ENCODE results near the gene MARK2. TPM values are rescaled to one million over a fixed set of nuclear protein-coding genes. Genes with fewer than 3 reads are reported as not detected.

Gene MARK2
- total RNA-seq, 2 donors from 2014 or later = 32.2 to 33.9 TPM

DNA sequence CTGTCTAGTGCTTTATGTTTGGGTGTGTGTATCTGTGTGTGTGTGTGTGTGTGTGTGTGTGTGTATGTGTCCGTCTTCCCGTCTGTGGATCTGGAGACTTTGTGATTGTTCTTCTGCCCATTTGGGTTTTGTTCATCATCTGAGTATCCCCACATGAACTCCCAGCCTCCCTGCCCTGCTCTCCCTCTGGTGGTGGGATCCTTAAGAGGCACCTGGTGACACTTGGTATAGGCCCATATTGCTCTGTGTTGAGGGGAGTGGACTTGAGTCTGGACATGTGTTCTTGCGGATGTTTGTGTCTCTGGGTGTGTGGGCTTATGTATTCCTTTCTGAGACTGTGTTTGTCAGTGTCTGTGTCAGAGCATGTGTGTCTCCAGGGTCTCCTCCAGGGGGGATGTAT lies 62.8 kb downstream of the MARK2 start:
- no peak overlapping the region for H3K27ac ChIP-seq
- peaks cover 29 to 57% of the 10 kb centered on the region in 2 donors for H3K36me3 ChIP-seq (replicated peaks in 1 of 2; ENCODE audit: insufficient read depth in 1 of 2, low read depth in 2 of 2)
- TF ChIP-seq POLR2A (IDR thresholded peaks at IDR 0.05) = no peak
- TF ChIP-seq, protein P1, sequence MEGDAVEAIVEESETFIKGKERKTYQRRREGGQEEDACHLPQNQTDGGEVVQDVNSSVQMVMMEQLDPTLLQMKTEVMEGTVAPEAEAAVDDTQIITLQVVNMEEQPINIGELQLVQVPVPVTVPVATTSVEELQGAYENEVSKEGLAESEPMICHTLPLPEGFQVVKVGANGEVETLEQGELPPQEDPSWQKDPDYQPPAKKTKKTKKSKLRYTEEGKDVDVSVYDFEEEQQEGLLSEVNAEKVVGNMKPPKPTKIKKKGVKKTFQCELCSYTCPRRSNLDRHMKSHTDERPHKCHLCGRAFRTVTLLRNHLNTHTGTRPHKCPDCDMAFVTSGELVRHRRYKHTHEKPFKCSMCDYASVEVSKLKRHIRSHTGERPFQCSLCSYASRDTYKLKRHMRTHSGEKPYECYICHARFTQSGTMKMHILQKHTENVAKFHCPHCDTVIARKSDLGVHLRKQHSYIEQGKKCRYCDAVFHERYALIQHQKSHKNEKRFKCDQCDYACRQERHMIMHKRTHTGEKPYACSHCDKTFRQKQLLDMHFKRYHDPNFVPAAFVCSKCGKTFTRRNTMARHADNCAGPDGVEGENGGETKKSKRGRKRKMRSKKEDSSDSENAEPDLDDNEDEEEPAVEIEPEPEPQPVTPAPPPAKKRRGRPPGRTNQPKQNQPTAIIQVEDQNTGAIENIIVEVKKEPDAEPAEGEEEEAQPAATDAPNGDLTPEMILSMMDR (IDR thresholded peaks at IDR 0.05) = peak in 3 of 7 experiments; percentile 13 to 24 (median 19)
- no peak for ATAC-seq
- H3K4me3 ChIP-seq = no peak overlapping the region
- 84 to 88% methylated on average over 3 of the region's 3 CpGs for WGBS, 2 donors
- peaks cover under 1% of the 10 kb centered on the region for H3K4me1 ChIP-seq
- no peaks in the 10 kb centered on the region for H3K27me3 ChIP-seq
- intact Hi-C loops (cut with DNase I) = no loop called here
- H3K9me3 ChIP-seq = no peaks in the 10 kb centered on the region
- DNase-seq = no peak

DNA sequence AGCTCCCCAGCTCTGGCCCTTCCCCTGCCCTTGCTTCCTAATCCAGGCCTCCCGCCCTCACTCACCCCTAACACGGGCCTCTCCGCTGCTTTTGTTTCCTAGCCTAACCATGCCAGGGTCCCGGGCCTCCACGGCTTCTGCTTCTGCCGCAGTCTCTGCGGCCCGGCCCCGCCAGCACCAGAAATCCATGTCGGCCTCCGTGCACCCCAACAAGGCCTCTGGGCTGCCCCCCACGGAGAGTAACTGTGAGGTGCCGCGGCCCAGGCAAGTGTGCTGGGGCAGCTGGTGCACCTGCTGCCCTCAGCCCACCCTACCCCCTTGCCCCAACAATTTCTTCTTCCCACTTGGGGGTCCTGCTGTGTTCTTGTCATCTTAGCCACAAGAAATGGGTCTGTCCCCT lies 65.0 kb downstream of the MARK2 start:
- ATAC-seq = no peak
- H3K4me1 ChIP-seq = no peaks in the 10 kb centered on the region

DNA sequence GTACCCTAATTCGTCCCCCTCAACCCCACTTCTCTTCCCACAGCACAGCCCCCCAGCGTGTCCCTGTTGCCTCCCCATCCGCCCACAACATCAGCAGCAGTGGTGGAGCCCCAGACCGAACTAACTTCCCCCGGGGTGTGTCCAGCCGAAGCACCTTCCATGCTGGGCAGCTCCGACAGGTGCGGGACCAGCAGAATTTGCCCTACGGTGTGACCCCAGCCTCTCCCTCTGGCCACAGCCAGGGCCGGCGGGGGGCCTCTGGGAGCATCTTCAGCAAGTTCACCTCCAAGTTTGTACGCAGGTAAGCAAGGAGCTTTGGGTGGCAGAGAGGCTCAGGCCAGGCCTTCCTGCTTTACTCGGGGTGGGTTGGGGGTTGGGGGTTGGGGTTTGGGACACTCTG lies 65.8 kb downstream of the MARK2 start:
- H3K36me3 ChIP-seq (replicated peaks in 1 of 2; ENCODE audit: insufficient read depth in 1 of 2, low read depth in 2 of 2) = peaks cover 22 to 59% of the 10 kb centered on the region in 2 donors
- ATAC-seq = no peak
- intact Hi-C loops (cut with DNase I) = no loop called here

More for the DNA sequence above, 65.0 kb downstream of the MARK2 start:
- Histone ChIP-seq H3K4me3 (no peak overlapping the region), H3K9me3 (no peaks in the 10 kb centered on the region), H3K36me3 (replicated peaks in 1 of 2; ENCODE audit: insufficient read depth in 1 of 2, low read depth in 2 of 2) (peaks cover 22 to 65% of the 10 kb centered on the region in 2 donors), H3K27ac (no peak overlapping the region), H3K27me3 (no peaks in the 10 kb centered on the region)
- TF ChIP-seq POLR2A (IDR thresholded peaks at IDR 0.05) = no peak
- TF ChIP-seq, protein P1 (IDR thresholded peaks at IDR 0.05) = no peak
- intact Hi-C loops (cut with DNase I) = no loop called here
- no peak for DNase-seq
- 94% methylated on average over 13 to 14 of the region's 14 CpGs for WGBS, 2 donors

DNA sequence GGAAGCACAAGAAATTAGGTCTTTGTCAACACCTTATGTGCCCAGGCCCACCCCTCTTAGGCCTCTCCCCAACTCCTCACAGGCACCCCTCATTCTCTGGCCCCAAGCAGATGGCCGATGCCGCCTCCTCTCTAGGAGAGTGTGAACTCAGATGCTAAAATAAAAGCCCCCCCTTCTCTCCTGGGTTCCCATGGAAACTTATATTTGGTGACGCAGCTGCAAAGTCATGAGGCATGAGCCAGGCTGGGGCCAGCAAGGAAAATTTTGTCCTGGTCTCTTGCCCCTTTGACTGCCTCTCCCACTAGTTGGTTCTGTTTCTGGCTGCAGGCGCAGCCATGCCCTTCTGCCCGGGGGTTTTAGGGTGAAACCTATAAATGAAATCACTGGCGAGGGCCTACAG lies 66.3 kb downstream of the MARK2 start:
- TF ChIP-seq, protein P1 (IDR thresholded peaks at IDR 0.05) = no peak
- TF ChIP-seq POLR2A (IDR thresholded peaks at IDR 0.05) = no peak
- Histone ChIP-seq H3K4me1 (no peaks in the 10 kb centered on the region), H3K36me3 (replicated peaks in 1 of 2; ENCODE audit: insufficient read depth in 1 of 2, low read depth in 2 of 2) (peaks cover 22 to 55% of the 10 kb centered on the region in 2 donors), H3K27me3 (no peaks in the 10 kb centered on the region), H3K9me3 (no peaks in the 10 kb centered on the region), H3K4me3 (no peak overlapping the region), H3K27ac (no peak overlapping the region)
- ATAC-seq = no peak
- 85 to 88% methylated on average over 6 of the region's 6 CpGs for WGBS, 2 donors
- no peak for DNase-seq
- intact Hi-C loops (cut with DNase I) = no loop called here

More for the DNA sequence above, 65.8 kb downstream of the MARK2 start:
- no peak for TF ChIP-seq POLR2A (IDR thresholded peaks at IDR 0.05)
- TF ChIP-seq, protein P1 (IDR thresholded peaks at IDR 0.05) = no peak
- H3K4me3 ChIP-seq = no peak overlapping the region
- H3K9me3 ChIP-seq = no peaks in the 10 kb centered on the region
- no peak overlapping the region for H3K27ac ChIP-seq
- no peak for DNase-seq
- H3K27me3 ChIP-seq = no peaks in the 10 kb centered on the region
- WGBS, 2 donors = 87 to 95% methylated on average over 12 to 13 of the region's 13 CpGs
- H3K4me1 ChIP-seq = no peaks in the 10 kb centered on the region

DNA sequence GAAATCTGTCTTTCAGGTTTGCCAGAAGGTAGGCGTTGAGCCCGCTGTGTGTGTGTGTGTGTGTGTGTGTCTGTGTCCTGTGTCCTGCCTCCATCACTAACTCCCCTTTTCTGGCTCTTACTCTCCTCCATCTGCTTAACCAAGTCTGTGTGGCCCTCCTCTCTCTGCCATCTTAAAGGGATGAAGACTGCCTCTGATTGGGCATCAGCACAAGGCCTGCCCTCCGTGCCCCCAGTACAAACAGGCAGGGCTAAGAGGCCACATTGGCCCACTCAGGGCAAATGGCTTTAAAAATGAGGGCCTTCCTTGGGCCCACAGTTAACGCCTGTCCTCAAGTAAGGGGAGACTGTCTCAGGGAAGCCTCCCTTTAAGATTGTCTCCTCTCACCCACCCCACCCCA lies 67.2 kb downstream of the MARK2 start:
- H3K27me3 ChIP-seq = no peaks in the 10 kb centered on the region
- no peak overlapping the region for H3K4me3 ChIP-seq
- 94 to 96% methylated on average over 4 of the region's 4 CpGs for WGBS, 2 donors
- no peaks in the 10 kb centered on the region for H3K9me3 ChIP-seq
- H3K36me3 ChIP-seq (replicated peaks in 1 of 2; ENCODE audit: insufficient read depth in 1 of 2, low read depth in 2 of 2) = peaks cover 22 to 48% of the 10 kb centered on the region in 2 donors
- DNase-seq = no peak
- H3K4me1 ChIP-seq = no peaks in the 10 kb centered on the region
- TF ChIP-seq POLR2A (IDR thresholded peaks at IDR 0.05) = no peak
- TF ChIP-seq, protein P1 (IDR thresholded peaks at IDR 0.05) = no peak
- H3K27ac ChIP-seq = no peak overlapping the region
- intact Hi-C loops (cut with DNase I) = no loop called here
- ATAC-seq = no peak

Measured in body of pancreas (tissue), 4 donors.